ENCODE results near the gene TUBG1.

GRCh38 chr17:42612013-42612412 lies 2.5 kb downstream of the TUBG1 start:
- no peak for TF ChIP-seq CTCF (IDR thresholded peaks at IDR 0.05 in 8 of 11, conservative IDR thresholded peaks at IDR 0.05 in 3 of 11)
- TF ChIP-seq POLR2A (IDR thresholded peaks at IDR 0.05) = no peak

All from spleen (tissue), 7 donors.